ENCODE data around the gene CLDN15.
"Not testable (repeated sequence)": the region's sequence is repeated elsewhere in the genome, so short reads cannot be mapped to it uniquely, and the experiment has no call there.

The CLDN15 gene

GRCh38 chr7:101237206-101238067 is at the start of gene CLDN15:
CLDN15 (minus strand) TSS chr7:101237802; CDS start chr7:101237581, 221 bp downstream.
- no peak within 1 kb of the TSS for H3K9ac ChIP-seq (ENCODE audit: low read depth, low read length)
- no peaks in the 10 kb centered on the region for H3K9me3 ChIP-seq (ENCODE audit: control insufficient read depth, insufficient read depth, low read length)
- no peaks in the 10 kb centered on the region for H3K36me3 ChIP-seq (ENCODE audit: insufficient read depth, low read length)
- H3K4me1 ChIP-seq (ENCODE audit: insufficient read depth, low read length), result peaks cover 33% of the 10 kb centered on the region

GRCh38 chr7:101287032-101287431 is 49.4 kb upstream of the CLDN15 start:
- H3K9me3 ChIP-seq (ENCODE audit: control insufficient read depth, insufficient read depth, low read length), result no peaks in the 10 kb centered on the region
- peaks cover 5% of the 10 kb centered on the region; the same call in 1 of the 2 replicates for H3K36me3 ChIP-seq (ENCODE audit: insufficient read depth, low read length)
- peaks cover 18% of the 10 kb centered on the region; the same call in 1 of the 2 replicates for H3K4me1 ChIP-seq (ENCODE audit: insufficient read depth, low read length)
- H3K9ac ChIP-seq (ENCODE audit: low read depth, low read length), result no peak overlapping the region

- not testable (repeated sequence) for H3K9me3 ChIP-seq (ENCODE audit: control insufficient read depth, insufficient read depth, low read length); H3K36me3 ChIP-seq (ENCODE audit: insufficient read depth, low read length); H3K9ac ChIP-seq (ENCODE audit: low read depth, low read length)
- H3K4me1 ChIP-seq (ENCODE audit: insufficient read depth, low read length), result peaks cover 15% of the 10 kb centered on the region; the same call in 1 of the 2 replicates
Observed at GRCh38 chr7:101285880-101286279, 48.3 kb upstream of the CLDN15 start.

- H3K4me1 ChIP-seq (ENCODE audit: insufficient read depth, low read length), result peaks cover 10% of the 10 kb centered on the region; the same call in 1 of the 2 replicates
- H3K9ac ChIP-seq (ENCODE audit: low read depth, low read length), result no peak overlapping the region
- no peaks in the 10 kb centered on the region for H3K9me3 ChIP-seq (ENCODE audit: control insufficient read depth, insufficient read depth, low read length)
- H3K36me3 ChIP-seq (ENCODE audit: insufficient read depth, low read length), result peaks cover 5% of the 10 kb centered on the region; the same call in 1 of the 2 replicates
Observed at GRCh38 chr7:101285171-101285570, 47.6 kb upstream of the CLDN15 start.

- not testable (repeated sequence) for H3K9ac ChIP-seq (ENCODE audit: low read depth, low read length); H3K4me1 ChIP-seq (ENCODE audit: insufficient read depth, low read length); H3K36me3 ChIP-seq (ENCODE audit: insufficient read depth, low read length); H3K9me3 ChIP-seq (ENCODE audit: control insufficient read depth, insufficient read depth, low read length)
Observed at GRCh38 chr7:101280912-101281311, 43.3 kb upstream of the CLDN15 start.

GRCh38 chr7:101278461-101279292 is 41.1 kb upstream of the CLDN15 start:
- Histone ChIP-seq H3K9me3 (ENCODE audit: control insufficient read depth, insufficient read depth, low read length) (no peaks in the 10 kb centered on the region), H3K9ac (ENCODE audit: low read depth, low read length) (no peak overlapping the region), H3K36me3 (ENCODE audit: insufficient read depth, low read length) (no peaks in the 10 kb centered on the region), H3K4me1 (ENCODE audit: insufficient read depth, low read length) (peaks cover 6% of the 10 kb centered on the region; the same call in 1 of the 2 replicates)

- H3K36me3 ChIP-seq (ENCODE audit: insufficient read depth, low read length), result no peaks in the 10 kb centered on the region
- H3K4me1 ChIP-seq (ENCODE audit: insufficient read depth, low read length), result peaks cover 15% of the 10 kb centered on the region
- no peaks in the 10 kb centered on the region for H3K9me3 ChIP-seq (ENCODE audit: control insufficient read depth, insufficient read depth, low read length)
- H3K9ac ChIP-seq (ENCODE audit: low read depth, low read length), result no peak overlapping the region
Observed at GRCh38 chr7:101277155-101277554, 39.6 kb upstream of the CLDN15 start.

GRCh38 chr7:101273206-101273605 is 35.6 kb upstream of the CLDN15 start:
- no peaks in the 10 kb centered on the region for H3K9me3 ChIP-seq (ENCODE audit: control insufficient read depth, insufficient read depth, low read length)
- H3K4me1 ChIP-seq (ENCODE audit: insufficient read depth, low read length), result peaks cover 15% of the 10 kb centered on the region
- no peak overlapping the region for H3K9ac ChIP-seq (ENCODE audit: low read depth, low read length)

GRCh38 chr7:101271021-101271420 is 33.4 kb upstream of the CLDN15 start:
- H3K9ac ChIP-seq (ENCODE audit: low read depth, low read length), result no peak overlapping the region
- no peaks in the 10 kb centered on the region for H3K36me3 ChIP-seq (ENCODE audit: insufficient read depth, low read length)
- peaks cover 15% of the 10 kb centered on the region for H3K4me1 ChIP-seq (ENCODE audit: insufficient read depth, low read length)
- no peaks in the 10 kb centered on the region for H3K9me3 ChIP-seq (ENCODE audit: control insufficient read depth, insufficient read depth, low read length)

More at GRCh38 chr7:101273206-101273605, 35.6 kb upstream of the CLDN15 start:
- no peaks in the 10 kb centered on the region for H3K36me3 ChIP-seq (ENCODE audit: insufficient read depth, low read length)

GRCh38 chr7:101269664-101270063 is 32.1 kb upstream of the CLDN15 start:
- H3K9ac ChIP-seq (ENCODE audit: low read depth, low read length), result no peak overlapping the region
- H3K4me1 ChIP-seq (ENCODE audit: insufficient read depth, low read length), result peaks cover 15% of the 10 kb centered on the region
- H3K9me3 ChIP-seq (ENCODE audit: control insufficient read depth, insufficient read depth, low read length), result no peaks in the 10 kb centered on the region
- H3K36me3 ChIP-seq (ENCODE audit: insufficient read depth, low read length), result no peaks in the 10 kb centered on the region

- Histone ChIP-seq H3K9ac (ENCODE audit: low read depth, low read length) (no peak overlapping the region), H3K36me3 (ENCODE audit: insufficient read depth, low read length) (no peaks in the 10 kb centered on the region), H3K9me3 (ENCODE audit: control insufficient read depth, insufficient read depth, low read length) (no peaks in the 10 kb centered on the region), H3K4me1 (ENCODE audit: insufficient read depth, low read length) (no peaks in the 10 kb centered on the region)
Observed at GRCh38 chr7:101265622-101266516, 28.3 kb upstream of the CLDN15 start.

- H3K9ac ChIP-seq (ENCODE audit: low read depth, low read length); H3K9me3 ChIP-seq (ENCODE audit: control insufficient read depth, insufficient read depth, low read length); H3K36me3 ChIP-seq (ENCODE audit: insufficient read depth, low read length); H3K4me1 ChIP-seq (ENCODE audit: insufficient read depth, low read length): not testable (repeated sequence)
Observed at GRCh38 chr7:101264102-101264706, 26.6 kb upstream of the CLDN15 start.

GRCh38 chr7:101258243-101258731 is 20.7 kb upstream of the CLDN15 start:
- Histone ChIP-seq H3K9me3 (ENCODE audit: control insufficient read depth, insufficient read depth, low read length) (no peaks in the 10 kb centered on the region), H3K4me1 (ENCODE audit: insufficient read depth, low read length) (no peaks in the 10 kb centered on the region), H3K36me3 (ENCODE audit: insufficient read depth, low read length) (no peaks in the 10 kb centered on the region), H3K9ac (ENCODE audit: low read depth, low read length) (no peak overlapping the region)

All from ES-I3 (cell line).